ENCODE data around the gene SETD1A.

Gene SETD1A

GRCh38 chr16:30986129-30986991 lies 28.8 kb downstream of the SETD1A start:
- no peak overlapping the region for H3K4me3 ChIP-seq (ENCODE audit: low read depth, low read length)
- TF ChIP-seq CTCF (conservative IDR thresholded peaks at IDR 0.05; ENCODE audit: low read depth, low read length) = no peak
- DNase-seq (ENCODE audit: low read depth) = no peak

DNA sequence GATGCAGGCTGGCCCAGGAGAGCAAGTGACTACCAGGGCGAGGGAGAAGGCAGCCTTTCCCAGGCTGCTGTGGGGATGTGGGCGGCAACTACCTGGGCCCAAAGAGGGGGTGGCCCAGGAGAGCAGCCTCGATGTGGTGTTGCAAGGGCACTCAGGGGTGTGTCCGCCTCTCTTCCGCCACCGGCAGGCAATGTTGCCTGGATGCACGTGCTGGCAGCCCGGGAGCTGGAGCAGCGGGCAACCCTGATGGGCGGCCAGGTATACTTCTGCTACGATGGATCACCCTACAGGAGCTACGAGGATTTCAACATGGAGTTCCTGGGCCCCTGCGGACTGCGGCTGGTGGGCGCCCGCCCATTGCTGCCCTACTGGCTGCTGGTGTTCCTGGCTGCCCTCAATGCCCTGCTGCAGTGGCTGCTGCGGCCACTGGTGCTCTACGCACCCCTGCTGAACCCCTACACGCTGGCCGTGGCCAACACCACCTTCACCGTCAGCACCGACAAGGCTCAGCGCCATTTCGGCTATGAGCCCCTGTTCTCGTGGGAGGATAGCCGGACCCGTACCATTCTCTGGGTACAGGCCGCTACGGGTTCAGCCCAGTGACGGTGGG lies 30.1 kb downstream of the SETD1A start:
- no peak overlapping the region for H3K4me3 ChIP-seq (ENCODE audit: low read depth, low read length)
- TF ChIP-seq CTCF (conservative IDR thresholded peaks at IDR 0.05; ENCODE audit: low read depth, low read length) = no peak

GRCh38 chr16:30989469-30990047 lies 32.0 kb downstream of the SETD1A start:
- no peak for DNase-seq (ENCODE audit: low read depth)
- H3K4me3 ChIP-seq (ENCODE audit: low read depth, low read length) = no peak overlapping the region
- no peak for TF ChIP-seq CTCF (conservative IDR thresholded peaks at IDR 0.05; ENCODE audit: low read depth, low read length)

More for the DNA sequence above, 30.1 kb downstream of the SETD1A start:
- no peak for DNase-seq (ENCODE audit: low read depth)

DNA sequence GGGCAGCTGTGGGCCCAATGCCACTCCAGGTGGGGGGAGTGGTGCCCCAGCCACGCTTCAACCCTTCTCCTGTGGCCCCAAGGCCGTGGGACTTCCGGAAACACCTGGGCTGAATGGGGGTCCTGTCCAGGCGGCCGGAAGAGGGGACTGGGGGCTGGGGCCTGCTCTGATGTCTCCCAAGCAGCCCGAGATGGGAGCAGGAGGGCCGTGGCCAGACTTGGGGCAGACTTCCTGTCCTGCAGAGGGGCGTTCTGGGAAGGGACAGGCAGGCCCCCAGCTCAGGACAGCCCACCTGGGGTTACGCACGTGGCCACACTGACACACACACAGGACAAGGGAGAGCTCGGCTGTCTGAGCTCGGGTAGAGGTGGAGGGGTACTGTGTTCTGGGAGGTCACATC lies 32.6 kb downstream of the SETD1A start:
- no peak overlapping the region for H3K4me3 ChIP-seq (ENCODE audit: low read depth, low read length)
- DNase-seq (ENCODE audit: low read depth) = no peak
- TF ChIP-seq CTCF (conservative IDR thresholded peaks at IDR 0.05; ENCODE audit: low read depth, low read length) = no peak

DNA sequence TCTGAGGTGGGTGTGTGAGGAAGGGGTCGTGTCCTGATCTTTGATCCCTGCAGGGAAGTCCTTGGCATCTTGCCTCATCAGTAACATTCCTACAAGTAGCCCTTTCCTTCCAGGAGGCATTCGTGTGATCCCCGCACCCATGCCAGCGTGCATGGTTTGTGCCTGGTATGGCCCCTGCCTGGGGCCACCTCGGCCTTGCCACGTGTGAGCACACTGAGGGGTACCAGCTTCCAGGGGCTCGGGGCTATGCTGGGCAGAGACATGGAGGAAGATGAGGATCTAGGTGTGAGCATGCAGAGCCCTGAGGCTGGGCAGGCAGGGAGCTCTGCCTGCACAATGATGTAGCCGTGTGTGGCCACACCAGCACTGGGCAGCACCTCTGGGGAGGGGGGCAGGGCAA lies 33.5 kb downstream of the SETD1A start:
- no peak for DNase-seq (ENCODE audit: low read depth)
- no peak for TF ChIP-seq CTCF (conservative IDR thresholded peaks at IDR 0.05; ENCODE audit: low read depth, low read length)
- H3K4me3 ChIP-seq (ENCODE audit: low read depth, low read length) = no peak overlapping the region

- no peak for DNase-seq (ENCODE audit: low read depth)
- no peak overlapping the region for H3K4me3 ChIP-seq (ENCODE audit: low read depth, low read length)
- no peak for TF ChIP-seq CTCF (conservative IDR thresholded peaks at IDR 0.05; ENCODE audit: low read depth, low read length)
Measured at GRCh38 chr16:30992276-30992780, 34.8 kb downstream of the SETD1A start.

All from choroid plexus epithelial cell (primary cell).